Kidney (tissue), 14 donors: Measurements from ENCODE around the gene UNC119B. TPM values are rescaled to one million over a fixed set of nuclear protein-coding genes. Genes with fewer than 3 reads are reported as not detected.
A peak's percentile ranks its signal among the peaks of the same experiment; 100 is the strongest.
"Not testable (repeated sequence)": the region's sequence is repeated elsewhere in the genome, so short reads cannot be mapped to it uniquely, and the experiment has no call there.

Experiments used
- DNase-seq, 5 donors: peaks; one replicate each; pipeline ENCODE4 v3.0.0-alpha.2; 2013 to 2020
- FAIRE-seq: peaks from 2 replicates; lab custom pipeline; 2012; peaks lifted over from hg19 to GRCh38; lab: Jason Lieb, UNC
- H3K27ac ChIP-seq, 2 donors: one replicate each; pipeline ENCODE4 v1.7.0; 2013; ENCODE audit warnings: low read depth in 2 of 2, low read length in 2 of 2, inconsistent platforms in 1 of 2
- H3K27me3 ChIP-seq: one replicate; pipeline ENCODE4 v1.7.1; 2013; ENCODE audit warnings: low read length, inconsistent platforms; ENCODE audit not compliant: control insufficient read depth, insufficient read depth
- H3K36me3 ChIP-seq, 3 donors: one replicate each; pipeline versions ENCODE4 v1.7.0 to v1.7.1; 2013; ENCODE audit warnings: low read length in 3 of 3, control low read depth in 1 of 3, inconsistent platforms in 1 of 3; ENCODE audit not compliant: insufficient read depth in 3 of 3, control insufficient read depth in 2 of 3
- H3K4me1 ChIP-seq, 3 donors: one replicate each; pipeline versions ENCODE4 v1.7.0 to v1.7.1; 2013; ENCODE audit warnings: low read length in 3 of 3, inconsistent platforms in 1 of 3, low read depth in 1 of 3; ENCODE audit not compliant: control insufficient read depth in 2 of 3, insufficient read depth in 2 of 3
- H3K4me3 ChIP-seq, 3 donors: one replicate each; pipeline versions ENCODE4 v1.7.0 to v1.8.1; 2013; ENCODE audit warnings: low read length in 3 of 3, control low read depth in 1 of 3, inconsistent platforms in 1 of 3
- H3K9ac ChIP-seq, 3 donors: one replicate each; pipeline versions ENCODE4 v1.7.0 to v1.7.1; 2013; ENCODE audit warnings: low read length in 3 of 3, control low read depth in 1 of 3, inconsistent platforms in 1 of 3
- H3K9me3 ChIP-seq, 3 donors: one replicate each; pipeline versions ENCODE4 v1.7.0 to v1.7.1; 2013; ENCODE audit warnings: low read length in 3 of 3, control low read depth in 1 of 3, inconsistent platforms in 1 of 3; ENCODE audit not compliant: control insufficient read depth in 2 of 3, insufficient read depth in 1 of 3
- CTCF ChIP-seq: IDR thresholded peaks from 3 replicates; pipeline ENCODE4 v1.5.1; 2012; ENCODE audit warnings: mild to moderate bottlenecking, moderate library complexity, borderline replicate concordance; ENCODE audit not compliant: insufficient read depth; ENCODE audit errors: extremely low read depth
- intact Hi-C: fragments of 100-400 bp; cut with DNase I; formaldehyde crosslinking; loops from one replicate; pipeline ENCODE4 v1.11.1; 2022
- polyA plus RNA-seq: library from polyadenylated mRNA; stranded (reverse); fragments of 350-450 nt; fragmentation: Illumina TruSeq; extraction: RNeasy Lipid Tissue Mini Kit (QIAGEN cat#74804); gene quantifications from one replicate; pipeline ENCODE4 v1.2.3, GENCODE V29; 2014; ENCODE audit warnings: low read depth, low replicate concordance; ENCODE audit not compliant: insufficient read depth
- total RNA-seq: library from RNA; stranded (reverse); fragmentation: NEBNext Ultra II Directional; extraction: Animal tissue kit (Norgen Biotek cat#: 25700); gene quantifications from one replicate; pipeline ENCODE4 v1.2.1, GENCODE V29; 2021
- donor health status: control.
- donor health status: control.
- donor health status: control.
- donor health status: control.
- donor health status: control.
- donor health status: DM: yes; HTN: yes; CAD: no.
- donor health status: Normal renal cell carcinoma (clear cell type).

The UNC119B gene
- total and polyA plus RNA-seq, 2 donors from 2014 or later, result 29.4 to 44.5 TPM

- H3K27me3 ChIP-seq, result no peaks in the 10 kb centered on the region
- no peak overlapping the region for H3K4me3 ChIP-seq
- H3K36me3 ChIP-seq, result no peaks in the 10 kb centered on the region
- DNase-seq, result peak in 4 of 5 donors; percentile 50 to 78 (median 74)
- peak overlapping the region in 1 of 3 donors; percentile 43 for H3K9ac ChIP-seq
- H3K9me3 ChIP-seq, result no peaks in the 10 kb centered on the region
- intact Hi-C loops, result no loop called here
- TF ChIP-seq CTCF, result no peak
- peak overlapping the region; percentile 48 to 76 for H3K27ac ChIP-seq
- FAIRE-seq, result no peak
- peaks cover 0 to 2% (median 0%) of the 10 kb centered on the region in 3 donors for H3K4me1 ChIP-seq
These were observed 41.1 kb upstream of the UNC119B start for GRCh38 chr12:120668868-120669840.

GRCh38 chr12:120670237-120670636 lies 40.0 kb upstream of the UNC119B start:
- FAIRE-seq, intact Hi-C loops, H3K4me1 ChIP-seq, H3K36me3 ChIP-seq, H3K27me3 ChIP-seq, H3K9me3 ChIP-seq, H3K4me3 ChIP-seq, H3K9ac ChIP-seq, H3K27ac ChIP-seq: not testable (repeated sequence)
- DNase-seq, result peak in 1 of 5 donors; percentile 24

- H3K9me3 ChIP-seq, result no peaks in the 10 kb centered on the region
- no peak overlapping the region for H3K9ac ChIP-seq
- no peak overlapping the region for H3K27ac ChIP-seq
- peaks cover 0 to 2% (median 0%) of the 10 kb centered on the region in 3 donors for H3K4me1 ChIP-seq
- H3K4me3 ChIP-seq, result no peak overlapping the region
- no peak for TF ChIP-seq CTCF
- no peaks in the 10 kb centered on the region for H3K36me3 ChIP-seq
- DNase-seq, result no peak
- no peaks in the 10 kb centered on the region for H3K27me3 ChIP-seq
- FAIRE-seq, result no peak
- intact Hi-C loops, result no loop called here
These were observed 39.6 kb upstream of the UNC119B start for GRCh38 chr12:120670667-120671066.

- H3K27me3 ChIP-seq, result no peaks in the 10 kb centered on the region
- H3K4me1 ChIP-seq, result no peaks in the 10 kb centered on the region
- no peak overlapping the region for H3K9ac ChIP-seq
- DNase-seq (no peak), FAIRE-seq (no peak)
- H3K4me3 ChIP-seq, result no peak overlapping the region
- H3K27ac ChIP-seq, result no peak overlapping the region
- intact Hi-C loops, result no loop called here
- no peaks in the 10 kb centered on the region for H3K36me3 ChIP-seq
- H3K9me3 ChIP-seq, result no peaks in the 10 kb centered on the region
- TF ChIP-seq CTCF, result no peak
These were observed 36.1 kb upstream of the UNC119B start for GRCh38 chr12:120674097-120674636.
